ENCODE data around the gene OS9. TPM values are rescaled to one million over a fixed set of nuclear protein-coding genes. Genes with fewer than 3 reads are reported as not detected.
"Not testable (repeated sequence)": the region's sequence is repeated elsewhere in the genome, so short reads cannot be mapped to it uniquely, and the experiment has no call there.

Gene OS9
- total and polyA plus RNA-seq, 2 donors (not counting 3 experiments of a cell fraction or from before 2014, with no cell fraction given) = 212 to 561 TPM

DNA sequence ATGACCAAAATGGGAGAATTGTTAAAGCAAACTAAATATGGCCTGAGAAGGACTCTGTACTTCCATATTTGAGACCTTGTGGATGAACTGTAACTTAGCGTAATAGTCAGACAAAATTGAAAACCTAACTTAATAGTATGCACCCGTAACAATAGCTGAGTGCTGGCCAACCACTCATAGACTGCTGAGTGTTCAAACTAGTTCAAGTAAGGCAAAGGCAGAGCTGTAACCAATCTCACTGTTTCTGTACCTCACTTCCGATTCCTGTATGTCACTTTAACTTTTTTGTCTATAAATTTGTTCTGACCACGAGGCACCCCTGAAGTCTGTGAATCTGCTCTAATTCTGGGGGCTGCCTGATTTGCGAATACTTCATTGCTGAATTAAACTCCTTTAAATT is 27.0 kb upstream of the OS9 start:
- no peak overlapping the region for H3K27ac ChIP-seq (ENCODE audit: insufficient read depth, low read depth, low read length)
- no peaks in the 10 kb centered on the region for H3K9me1 ChIP-seq (replicated peaks; ENCODE audit: control insufficient read depth, extremely low read depth, insufficient read depth, low read length)
- BruUV-seq (replicated peaks) = no TSS peak
- TF ChIP-seq GATA2 (IDR thresholded peaks at IDR 0.05; ENCODE audit: insufficient read depth, insufficient read length, low read depth, low read length) = no peak
- TF ChIP-seq POLR2A (IDR thresholded peaks at IDR 0.05; ENCODE audit: low read depth, low read length) = no peak
- TF ChIP-seq, protein P1, sequence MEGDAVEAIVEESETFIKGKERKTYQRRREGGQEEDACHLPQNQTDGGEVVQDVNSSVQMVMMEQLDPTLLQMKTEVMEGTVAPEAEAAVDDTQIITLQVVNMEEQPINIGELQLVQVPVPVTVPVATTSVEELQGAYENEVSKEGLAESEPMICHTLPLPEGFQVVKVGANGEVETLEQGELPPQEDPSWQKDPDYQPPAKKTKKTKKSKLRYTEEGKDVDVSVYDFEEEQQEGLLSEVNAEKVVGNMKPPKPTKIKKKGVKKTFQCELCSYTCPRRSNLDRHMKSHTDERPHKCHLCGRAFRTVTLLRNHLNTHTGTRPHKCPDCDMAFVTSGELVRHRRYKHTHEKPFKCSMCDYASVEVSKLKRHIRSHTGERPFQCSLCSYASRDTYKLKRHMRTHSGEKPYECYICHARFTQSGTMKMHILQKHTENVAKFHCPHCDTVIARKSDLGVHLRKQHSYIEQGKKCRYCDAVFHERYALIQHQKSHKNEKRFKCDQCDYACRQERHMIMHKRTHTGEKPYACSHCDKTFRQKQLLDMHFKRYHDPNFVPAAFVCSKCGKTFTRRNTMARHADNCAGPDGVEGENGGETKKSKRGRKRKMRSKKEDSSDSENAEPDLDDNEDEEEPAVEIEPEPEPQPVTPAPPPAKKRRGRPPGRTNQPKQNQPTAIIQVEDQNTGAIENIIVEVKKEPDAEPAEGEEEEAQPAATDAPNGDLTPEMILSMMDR (IDR thresholded peaks at IDR 0.05; ENCODE audit: extremely low read depth in 1 of 2, insufficient read depth in 1 of 2, low read depth in 1 of 2, low read length in 2 of 2) = no peak
- no peak for TF ChIP-seq JUN (IDR thresholded peaks at IDR 0.05; ENCODE audit: borderline replicate concordance, insufficient read depth, insufficient read length, low read depth)
- no peak for TF ChIP-seq EZH2 (IDR thresholded peaks at IDR 0.05; ENCODE audit: borderline replicate concordance, low read depth, low read length, severe bottlenecking)
- no peak for TF ChIP-seq MYC (IDR thresholded peaks at IDR 0.05; ENCODE audit: low read depth, low read length)
- no peak for TF ChIP-seq POLR2AphosphoS5 (IDR thresholded peaks at IDR 0.05; ENCODE audit: insufficient read depth, low read depth, low read length)
- TF ChIP-seq, protein P2, sequence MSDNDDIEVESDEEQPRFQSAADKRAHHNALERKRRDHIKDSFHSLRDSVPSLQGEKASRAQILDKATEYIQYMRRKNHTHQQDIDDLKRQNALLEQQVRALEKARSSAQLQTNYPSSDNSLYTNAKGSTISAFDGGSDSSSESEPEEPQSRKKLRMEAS (IDR thresholded peaks at IDR 0.05; ENCODE audit: insufficient read depth, insufficient read length) = no peak
- TF ChIP-seq FOS (IDR thresholded peaks at IDR 0.05; ENCODE audit: borderline replicate concordance, insufficient read depth, low read length) = no peak
- no peaks in the 10 kb centered on the region for H3K36me3 ChIP-seq (ENCODE audit: control insufficient read depth in 2 of 2, extremely low read depth in 1 of 2, insufficient read depth in 2 of 2, low read length in 2 of 2)
- H3K4me3 ChIP-seq (replicated peaks in 1 of 3; ENCODE audit: insufficient read depth in 1 of 3, low read depth in 1 of 3, low read length in 3 of 3) = no peak overlapping the region
- no peaks in the 10 kb centered on the region for H3K27me3 ChIP-seq (ENCODE audit: control insufficient read depth in 2 of 2, insufficient read depth in 2 of 2, low read length in 2 of 2)
- H3K4me1 ChIP-seq (ENCODE audit: control insufficient read depth, extremely low read depth, insufficient read depth, low read length) = no peaks in the 10 kb centered on the region
- H3K79me2 ChIP-seq (ENCODE audit: control insufficient read depth, insufficient read depth, low read length) = no peaks in the 10 kb centered on the region
- dilution Hi-C loops (cut with MboI; ENCODE audit: extremely low pct_ligation_motif_present, low sequenced_read_pairs) = no loop called here
- H3K9ac ChIP-seq (replicated peaks; ENCODE audit: extremely low read depth, insufficient read depth, low read length) = no peak overlapping the region
- no peaks in the 10 kb centered on the region for H3K9me3 ChIP-seq (replicated peaks; ENCODE audit: control insufficient read depth, insufficient read depth, low read length)
- ChIA-PET POLR2A (no interaction called here), CTCF (no interaction called here)
- DNase-seq (ENCODE audit: low read depth, low spot score) (no peak), FAIRE-seq (no peak)
- no peak overlapping the region for H2AFZ ChIP-seq (ENCODE audit: low read depth, low read length)
- no peak overlapping the region for H3K4me2 ChIP-seq (ENCODE audit: insufficient read depth, low read length)
- intact Hi-C loops (cut with micrococcal nuclease) = no loop called here
- H4K20me1 ChIP-seq (replicated peaks; ENCODE audit: control insufficient read depth, extremely low read depth, insufficient read depth, low read length) = no peaks in the 10 kb centered on the region

DNA sequence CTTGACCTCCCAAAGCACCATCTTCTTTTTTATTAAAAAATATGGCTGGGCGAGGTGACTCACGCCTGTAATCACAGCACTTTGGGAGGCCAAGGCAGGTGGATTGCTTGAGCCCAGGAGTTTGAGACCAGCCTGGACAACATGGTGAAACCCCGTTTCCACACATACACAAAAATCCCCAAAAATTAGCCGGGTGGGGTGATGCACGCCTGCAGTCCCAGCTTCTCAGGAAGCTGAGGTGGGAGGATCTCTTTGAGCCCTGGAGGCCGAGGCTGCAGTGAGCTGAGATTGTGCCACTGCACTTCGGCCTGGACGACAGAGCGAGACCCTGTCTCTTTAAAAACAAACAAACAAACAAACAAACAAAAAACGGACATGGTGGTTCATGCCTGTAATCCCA is 24.2 kb upstream of the OS9 start:
- BruUV-seq (replicated peaks); H3K9ac ChIP-seq (replicated peaks; ENCODE audit: extremely low read depth, insufficient read depth, low read length); H3K79me2 ChIP-seq (ENCODE audit: control insufficient read depth, insufficient read depth, low read length); H3K27me3 ChIP-seq (ENCODE audit: control insufficient read depth in 2 of 2, insufficient read depth in 2 of 2, low read length in 2 of 2); DNase-seq (ENCODE audit: low read depth, low spot score); H3K4me2 ChIP-seq (ENCODE audit: insufficient read depth, low read length); H4K20me1 ChIP-seq (replicated peaks; ENCODE audit: control insufficient read depth, extremely low read depth, insufficient read depth, low read length); H3K4me3 ChIP-seq (replicated peaks in 1 of 3; ENCODE audit: insufficient read depth in 1 of 3, low read depth in 1 of 3, low read length in 3 of 3); POLR2A ChIA-PET; H2AFZ ChIP-seq (ENCODE audit: low read depth, low read length); H3K9me1 ChIP-seq (replicated peaks; ENCODE audit: control insufficient read depth, extremely low read depth, insufficient read depth, low read length); H3K4me1 ChIP-seq (ENCODE audit: control insufficient read depth, extremely low read depth, insufficient read depth, low read length); H3K9me3 ChIP-seq (replicated peaks; ENCODE audit: control insufficient read depth, insufficient read depth, low read length); FAIRE-seq; dilution Hi-C loops (cut with MboI; ENCODE audit: extremely low pct_ligation_motif_present, low sequenced_read_pairs); H3K36me3 ChIP-seq (ENCODE audit: control insufficient read depth in 2 of 2, extremely low read depth in 1 of 2, insufficient read depth in 2 of 2, low read length in 2 of 2); intact Hi-C loops (cut with micrococcal nuclease); H3K27ac ChIP-seq (ENCODE audit: insufficient read depth, low read depth, low read length); CTCF ChIA-PET: not testable (repeated sequence)

DNA sequence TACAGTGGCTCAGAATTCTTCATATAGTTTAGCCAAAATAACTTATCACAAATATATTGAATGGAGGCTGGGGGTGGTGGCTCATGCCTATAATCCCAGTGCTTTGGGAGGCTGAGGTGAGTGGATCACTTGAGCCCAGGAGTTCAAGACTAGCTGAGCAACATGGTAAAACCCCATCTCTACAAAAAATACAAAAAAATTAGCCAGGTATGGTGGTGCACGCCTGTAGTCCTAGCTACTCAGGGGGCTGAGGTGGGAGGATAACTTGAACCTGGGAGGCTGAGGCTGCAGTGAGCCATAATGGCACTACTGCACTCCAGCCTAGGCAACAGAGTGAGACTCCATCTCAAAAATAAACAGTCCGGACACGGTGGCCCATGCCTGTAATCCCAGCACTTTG is 22.1 kb upstream of the OS9 start:
- dilution Hi-C loops (cut with MboI; ENCODE audit: extremely low pct_ligation_motif_present, low sequenced_read_pairs); H3K27me3 ChIP-seq (ENCODE audit: control insufficient read depth in 2 of 2, insufficient read depth in 2 of 2, low read length in 2 of 2); H3K4me1 ChIP-seq (ENCODE audit: control insufficient read depth, extremely low read depth, insufficient read depth, low read length); H3K27ac ChIP-seq (ENCODE audit: insufficient read depth, low read depth, low read length); CTCF ChIA-PET; H3K4me2 ChIP-seq (ENCODE audit: insufficient read depth, low read length); DNase-seq (ENCODE audit: low read depth, low spot score); BruUV-seq (replicated peaks); H4K20me1 ChIP-seq (replicated peaks; ENCODE audit: control insufficient read depth, extremely low read depth, insufficient read depth, low read length); H3K4me3 ChIP-seq (replicated peaks in 1 of 3; ENCODE audit: insufficient read depth in 1 of 3, low read depth in 1 of 3, low read length in 3 of 3); H3K9me1 ChIP-seq (replicated peaks; ENCODE audit: control insufficient read depth, extremely low read depth, insufficient read depth, low read length); FAIRE-seq; H3K79me2 ChIP-seq (ENCODE audit: control insufficient read depth, insufficient read depth, low read length); H3K9ac ChIP-seq (replicated peaks; ENCODE audit: extremely low read depth, insufficient read depth, low read length); H2AFZ ChIP-seq (ENCODE audit: low read depth, low read length); intact Hi-C loops (cut with micrococcal nuclease); H3K9me3 ChIP-seq (replicated peaks; ENCODE audit: control insufficient read depth, insufficient read depth, low read length); H3K36me3 ChIP-seq (ENCODE audit: control insufficient read depth in 2 of 2, extremely low read depth in 1 of 2, insufficient read depth in 2 of 2, low read length in 2 of 2); POLR2A ChIA-PET: not testable (repeated sequence)
